K562 (cell line): Measurements from ENCODE around the gene NOMO2.
"Not testable (repeated sequence)": the region's sequence is repeated elsewhere in the genome, so short reads cannot be mapped to it uniquely, and the experiment has no call there.

Experiments
- E2F8 ChIP-seq: fragments of 450-650 bp; IDR thresholded peaks from 2 replicates; pipeline ENCODE4 v1.7.1; 2018; ENCODE audit warnings: mild to moderate bottlenecking, low read depth; ENCODE audit not compliant: partially characterized antibody
- E4F1 ChIP-seq: fragments of 250-450 bp; sonication (Bioruptor Pico); IDR thresholded peaks from 2 replicates; pipeline ENCODE4 v1.5.0; 2021; ENCODE audit warnings: mild to moderate bottlenecking, borderline replicate concordance
- KLF1 ChIP-seq: fragments of 450-650 bp; IDR thresholded peaks from 2 replicates; pipeline ENCODE4 v1.6.1; 2016; ENCODE audit warnings: missing genetic modification characterization, missing compliant biosample characterization
- POLR2A ChIP-seq: fragments of 450-650 bp; conservative IDR thresholded peaks from 2 replicates; pipeline ENCODE4 v1.6.1; 2016
- ZKSCAN1 ChIP-seq: fragments of 150-350 bp; IDR thresholded peaks from 2 replicates; pipeline ENCODE4 v1.6.1; 2016; ENCODE audit warnings: low read depth, low read length
- TF ChIP-seq, protein P1 (sequence below): sonication (generic); formaldehyde crosslinking; IDR thresholded peaks from 2 replicates; pipeline ENCODE4 v1.5.0; 2020; ENCODE audit warnings: missing genetic modification reagents

DNA sequence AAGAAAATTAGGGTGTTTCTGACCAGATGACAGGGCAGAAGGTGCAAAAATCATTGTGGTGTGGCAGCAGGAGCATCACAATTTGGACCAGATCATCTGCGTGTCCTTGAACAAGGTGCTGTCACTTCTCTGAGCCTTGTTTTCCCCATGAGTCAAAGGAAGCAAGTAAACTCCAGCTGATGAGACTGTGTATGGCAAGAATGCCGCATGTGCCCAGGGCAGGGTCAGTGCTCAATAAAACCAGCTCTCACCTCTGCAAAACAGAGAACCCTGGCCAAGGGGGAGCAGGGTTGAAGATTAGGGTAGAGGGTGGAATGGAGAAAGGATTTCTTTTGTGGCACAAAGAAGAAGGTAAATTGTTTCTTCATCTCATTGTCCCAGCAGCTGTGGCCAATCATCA is 17.4 kb upstream of the NOMO2 start:
- TF ChIP-seq POLR2A; E4F1 (CRISPR knock-in tag); ZKSCAN1; E2F8; KLF1 (tag): not testable (repeated sequence)
- TF ChIP-seq, protein P1, sequence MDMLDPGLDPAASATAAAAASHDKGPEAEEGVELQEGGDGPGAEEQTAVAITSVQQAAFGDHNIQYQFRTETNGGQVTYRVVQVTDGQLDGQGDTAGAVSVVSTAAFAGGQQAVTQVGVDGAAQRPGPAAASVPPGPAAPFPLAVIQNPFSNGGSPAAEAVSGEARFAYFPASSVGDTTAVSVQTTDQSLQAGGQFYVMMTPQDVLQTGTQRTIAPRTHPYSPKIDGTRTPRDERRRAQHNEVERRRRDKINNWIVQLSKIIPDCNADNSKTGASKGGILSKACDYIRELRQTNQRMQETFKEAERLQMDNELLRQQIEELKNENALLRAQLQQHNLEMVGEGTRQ (CRISPR knock-in tag): not testable (repeated sequence)
